Natural killer cell (primary cell): Measurements from ENCODE around the gene ACAD8. TPM values are rescaled to one million over a fixed set of nuclear protein-coding genes. Genes with fewer than 3 reads are reported as not detected.

ENCODE experiments used
- ATAC-seq, 3 donors: fragments of 150-1000 bp in 2 of 3; fragments of 200-7000 bp in 1 of 3; cut with Tn5 transposase; 1 replicate in 1 of 3; 2 replicates in 2 of 3; pipeline ENCODE4 v1.10.0; 2021; ENCODE audit warnings: mild to moderate bottlenecking in 2 of 3, moderate library complexity in 2 of 3
- DNase-seq, 2 donors: peaks; one replicate each; pipeline versions ENCODE4 v3.0.0 to v3.0.0-alpha.2; 2013 to 2021; ENCODE audit warnings: mixed read lengths in 1 of 2
- H3K27ac ChIP-seq: one replicate; pipeline ENCODE4 v1.5.1; 2013; ENCODE audit warnings: mild to moderate bottlenecking, low read length
- H3K27me3 ChIP-seq: one replicate; pipeline ENCODE4 v1.6.1; 2013; ENCODE audit warnings: low read length; ENCODE audit not compliant: control insufficient read depth, insufficient read depth
- H3K36me3 ChIP-seq: one replicate; pipeline ENCODE4 v1.6.1; 2013; ENCODE audit warnings: low read length; ENCODE audit not compliant: control insufficient read depth, insufficient read depth
- H3K4me1 ChIP-seq: one replicate; pipeline ENCODE4 v1.6.1; 2013; ENCODE audit warnings: low read length; ENCODE audit not compliant: control insufficient read depth, insufficient read depth
- H3K4me3 ChIP-seq: one replicate; pipeline ENCODE4 v1.5.1; 2013; ENCODE audit warnings: low read length
- H3K9me3 ChIP-seq: one replicate; pipeline ENCODE4 v1.6.1; 2013; ENCODE audit warnings: low read length; ENCODE audit not compliant: control insufficient read depth, insufficient read depth
- H3K27ac Mint-ChIP-seq, 2 donors: one replicate each; pipeline ENCODE4 v1.8.0; 2022; ENCODE audit warnings: mild to moderate bottlenecking in 2 of 2, mixed read lengths in 2 of 2, moderate library complexity in 1 of 2
- H3K27me3 Mint-ChIP-seq, 2 donors: one replicate each; pipeline ENCODE4 v1.8.0; 2022; ENCODE audit warnings: low read depth in 2 of 2, mixed read lengths in 2 of 2
- H3K36me3 Mint-ChIP-seq: one replicate; pipeline ENCODE4 v1.8.0; 2022; ENCODE audit warnings: mixed read lengths
- H3K4me1 Mint-ChIP-seq, 2 donors: one replicate each; pipeline ENCODE4 v1.8.0; 2022; ENCODE audit warnings: mixed read lengths in 2 of 2
- H3K4me3 Mint-ChIP-seq: one replicate; pipeline ENCODE4 v1.8.0; 2022; ENCODE audit warnings: mild to moderate bottlenecking, moderate library complexity, mixed read lengths
- H3K9me3 Mint-ChIP-seq, 2 donors: one replicate each; pipeline ENCODE4 v1.8.0; 2022; ENCODE audit warnings: mixed read lengths in 2 of 2
- CTCF ChIP-seq: fragments of 200-600 bp; IDR thresholded peaks from one replicate; pipeline ENCODE4 v1.8.0; 2022; ENCODE audit warnings: antibody characterized with exemption
- WGBS: methylation state at CpG from one replicate; pipeline ENCODE4 v1.1.7; 2013; ENCODE audit warnings: missing lambda C conversion rate; ENCODE audit not compliant: insufficient coverage; 5-methylcytosine and 5-hydroxymethylcytosine counted together
- intact Hi-C: fragments of 100-400 bp; cut with micrococcal nuclease; formaldehyde crosslinking; loops from one replicate; pipeline ENCODE4 v1.14.2; 2022
- total RNA-seq, 4 donors: library from RNA; stranded (reverse); fragments of 120-200 nt in 1 of 4; gene quantifications; one replicate each; pipeline versions ENCODE4 v1.2.3 to v1.2.4, GENCODE V29; 2013 to 2022

Gene ACAD8
- total RNA-seq, 3 donors from 2014 or later (not counting 1 experiment from before 2014, with no cell fraction given), result 24.3 to 42.5 (median 39.3) TPM

- peaks cover 27% of the 10 kb centered on the region for H3K36me3 Mint-ChIP-seq
- Histone ChIP-seq H3K4me3 (no peak overlapping the region), H3K27ac (no peak overlapping the region), H3K9me3 (no peaks in the 10 kb centered on the region), H3K4me1 (no peaks in the 10 kb centered on the region), H3K36me3 (peaks cover 71% of the 10 kb centered on the region), H3K27me3 (no peaks in the 10 kb centered on the region)
- no peaks in the 10 kb centered on the region for H3K9me3 Mint-ChIP-seq
- H3K27me3 Mint-ChIP-seq, result no peaks in the 10 kb centered on the region
- no peak overlapping the region for H3K4me3 Mint-ChIP-seq
- TF ChIP-seq CTCF, result no peak
- H3K27ac Mint-ChIP-seq, result no peak overlapping the region
- DNase-seq (no peak), ATAC-seq (no peak)
- 96% methylated on average over 8 of the region's 9 CpGs for WGBS
- intact Hi-C loops, result no loop called here
- peaks cover 5 to 17% of the 10 kb centered on the region in 2 donors for H3K4me1 Mint-ChIP-seq
These were observed 11.0 kb upstream of the ACAD8 start for GRCh38 chr11:134242376-134242775.

- Histone ChIP-seq H3K4me1 (no peaks in the 10 kb centered on the region), H3K27me3 (no peaks in the 10 kb centered on the region), H3K36me3 (peaks cover 72% of the 10 kb centered on the region), H3K27ac (no peak overlapping the region), H3K9me3 (no peaks in the 10 kb centered on the region), H3K4me3 (no peak overlapping the region)
- Mint-ChIP-seq H3K4me3 (no peak overlapping the region), H3K4me1 (peaks cover 5 to 9% of the 10 kb centered on the region in 2 donors), H3K36me3 (peaks cover 32% of the 10 kb centered on the region), H3K27me3 (no peaks in the 10 kb centered on the region), H3K9me3 (no peaks in the 10 kb centered on the region), H3K27ac (no peak overlapping the region)
- DNase-seq (no peak), ATAC-seq (no peak)
- TF ChIP-seq CTCF, result no peak
- intact Hi-C loops, result loop anchor here (1.0 kb wide), 1 partner anchor 37 kb away; no protein-coding TSS in a partner anchor
- WGBS, result 98% methylated on average over 4 of the region's 4 CpGs
These were observed 9.5 kb upstream of the ACAD8 start for GRCh38 chr11:134243913-134244312.

- ATAC-seq (peak; percentile 47 to 77 (median 72)), DNase-seq (peak in 1 of 2 donors; percentile 60)
- H3K27ac ChIP-seq, result no peak overlapping the region
- H3K36me3 Mint-ChIP-seq, result peaks cover 32% of the 10 kb centered on the region
- no peak overlapping the region for H3K27ac Mint-ChIP-seq
- H3K4me3 ChIP-seq, result no peak overlapping the region
- no peaks in the 10 kb centered on the region for H3K9me3 ChIP-seq
- peaks cover 72% of the 10 kb centered on the region for H3K36me3 ChIP-seq
- intact Hi-C loops, result loop anchor here (1.0 kb wide), 1 partner anchor 37 kb away; no protein-coding TSS in a partner anchor
- H3K4me1 ChIP-seq, result no peaks in the 10 kb centered on the region
- H3K9me3 Mint-ChIP-seq, result no peaks in the 10 kb centered on the region
- peak; percentile 63 for TF ChIP-seq CTCF
- no peaks in the 10 kb centered on the region for H3K27me3 ChIP-seq
- H3K4me3 Mint-ChIP-seq, result no peak overlapping the region
- 82% methylated on average over 7 of the region's 7 CpGs for WGBS
- H3K4me1 Mint-ChIP-seq, result peaks cover 5 to 9% of the 10 kb centered on the region in 2 donors
- no peaks in the 10 kb centered on the region for H3K27me3 Mint-ChIP-seq
These were observed 8.8 kb upstream of the ACAD8 start for GRCh38 chr11:134244593-134244992.

- Histone ChIP-seq H3K36me3 (peaks cover 71% of the 10 kb centered on the region), H3K9me3 (no peaks in the 10 kb centered on the region), H3K27ac (no peak overlapping the region), H3K4me1 (no peaks in the 10 kb centered on the region), H3K27me3 (no peaks in the 10 kb centered on the region), H3K4me3 (no peak overlapping the region)
- peaks cover 32% of the 10 kb centered on the region for H3K36me3 Mint-ChIP-seq
- 85% methylated on average over 14 of the region's 14 CpGs for WGBS
- DNase-seq (no peak), ATAC-seq (no peak)
- no peak overlapping the region for H3K4me3 Mint-ChIP-seq
- no peaks in the 10 kb centered on the region for H3K9me3 Mint-ChIP-seq
- no peak overlapping the region for H3K27ac Mint-ChIP-seq
- peaks cover 5 to 9% of the 10 kb centered on the region in 2 donors for H3K4me1 Mint-ChIP-seq
- no peak for TF ChIP-seq CTCF
- intact Hi-C loops, result no loop called here
- H3K27me3 Mint-ChIP-seq, result no peaks in the 10 kb centered on the region
These were observed 7.9 kb upstream of the ACAD8 start for GRCh38 chr11:134245434-134245833.
